ENCODE measurements around the gene ARID3C.

Gene ARID3C

GRCh38 chr9:34627716-34628655, 880 bp downstream of the ARID3C start:
- DNase-seq, result no peak

- no peak for DNase-seq
These were observed 3.7 kb downstream of the ARID3C start for GRCh38 chr9:34625186-34625486.

GRCh38 chr9:34624475-34625185, 4.2 kb downstream of the ARID3C start:
- DNase-seq, result no peak

- no peak for DNase-seq
These were observed 5.3 kb downstream of the ARID3C start for GRCh38 chr9:34623374-34624235.

GRCh38 chr9:34620061-34620994, 8.5 kb downstream of the ARID3C start, which contains the start of gene DCTN3:
Gene DCTN3 (minus strand): TSS chr9:34620495. CDS start chr9:34620464, 31 bp downstream.
- DNase-seq, result peak; percentile 94 to 97 (median 96)

GRCh38 chr9:34615132-34615531, 13.7 kb downstream of the ARID3C start:
- DNase-seq, result no peak

- DNase-seq, result peak; percentile 85 to 94 (median 88)
These were observed 16.0 kb downstream of the ARID3C start for GRCh38 chr9:34612788-34613390.

GRCh38 chr9:34611811-34612787, 16.8 kb downstream of the ARID3C start, which contains the start of gene RPP25L:
Gene RPP25L (minus strand): TSS chr9:34612097. CDS start chr9:34611296, 801 bp downstream.
- peak; percentile 93 to 98 (median 97) for DNase-seq

GRCh38 chr9:34611251-34611810, 17.5 kb downstream of the ARID3C start:
- DNase-seq, result no peak

GRCh38 chr9:34610434-34611206, 18.2 kb downstream of the ARID3C start:
- peak in 3 of 4 experiments; percentile 29 to 50 (median 31) for DNase-seq

GRCh38 chr9:34607331-34607730, 21.5 kb downstream of the ARID3C start:
- DNase-seq, result no peak

GRCh38 chr9:34606905-34607304, 22.0 kb downstream of the ARID3C start:
- no peak for DNase-seq

GRCh38 chr9:34606190-34606589, 22.7 kb downstream of the ARID3C start:
- DNase-seq, result no peak

- DNase-seq, result peak; percentile 78 to 88 (median 85)
These were observed 25.1 kb downstream of the ARID3C start for GRCh38 chr9:34603610-34604231.

GRCh38 chr9:34601937-34602573, 26.8 kb downstream of the ARID3C start:
- DNase-seq, result no peak

GRCh38 chr9:34600908-34601307, 28.0 kb downstream of the ARID3C start:
- no peak for DNase-seq

GRCh38 chr9:34599546-34599945, 29.3 kb downstream of the ARID3C start:
- DNase-seq, result no peak

GRCh38 chr9:34594177-34594576, 34.7 kb downstream of the ARID3C start:
- no peak for DNase-seq

All from suppressor macrophage (primary cell).